GM19023 (cell line): ENCODE measurements around the gene COL17A1.

Experiments used
- ATAC-seq: cut with Tn5 transposase; IDR thresholded peaks from one replicate; pipeline ENCODE4 v1.9.1; 2021; ENCODE audit warnings: mild to moderate bottlenecking, moderate library complexity; ENCODE audit not compliant: unreplicated experiment

Gene COL17A1

DNA sequence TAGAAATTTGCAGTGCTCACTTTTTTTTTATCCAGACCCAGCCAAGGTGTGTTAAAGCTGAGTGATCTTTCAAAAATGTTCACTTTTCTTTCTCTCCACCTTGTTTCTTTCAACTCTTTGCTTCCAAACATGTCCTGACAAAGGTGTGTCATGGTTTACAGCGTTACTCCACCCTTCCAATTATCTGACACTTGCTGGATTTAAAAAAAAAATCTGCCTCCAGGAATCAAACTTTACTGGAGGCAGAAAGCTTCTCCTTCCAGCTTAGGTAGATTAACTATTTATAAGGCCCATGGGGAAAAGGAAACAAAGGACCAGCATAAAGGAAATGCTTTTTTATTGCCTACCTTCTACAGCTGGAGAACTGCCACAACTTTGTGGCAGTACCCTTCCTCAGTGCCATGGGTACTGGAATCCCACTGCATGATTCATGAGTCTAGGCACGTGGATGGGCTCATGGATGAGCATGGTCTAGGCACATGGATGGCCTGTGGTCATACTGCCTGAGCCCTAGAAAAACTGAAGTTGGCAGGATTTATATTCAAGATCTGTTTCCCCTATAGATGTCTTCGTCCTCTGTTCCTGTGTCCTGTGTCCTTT, at the start of gene COL17A1:
COL17A1 (minus strand) TSS at position 80 of the 600 bp plus-strand sequence. CDS start 5,207 bp downstream, outside the sequence.
- no peak for ATAC-seq

- no peak for ATAC-seq
Measured at GRCh38 chr10:104130041-104130440, 44.4 kb upstream of the COL17A1 start.

GRCh38 chr10:104128214-104128613, 42.5 kb upstream of the COL17A1 start:
- no peak for ATAC-seq

DNA sequence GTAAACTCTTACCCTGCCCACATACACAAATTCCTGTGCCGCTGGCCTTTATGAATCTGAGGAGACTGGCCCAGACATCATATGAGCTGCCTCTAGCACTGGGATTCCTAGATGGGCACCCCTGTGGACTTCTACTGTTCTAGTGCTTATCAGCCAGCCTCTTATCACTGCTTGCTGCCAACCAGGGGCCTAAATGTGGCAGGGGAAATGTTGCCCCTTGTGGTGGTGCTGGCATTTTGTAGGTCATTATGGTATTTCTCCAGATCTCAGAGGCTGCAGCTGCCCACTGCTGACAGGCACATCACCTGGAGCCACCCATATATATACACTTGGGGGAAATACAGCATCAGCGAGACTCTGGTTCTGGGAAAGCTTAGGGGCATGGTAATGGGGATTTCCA, 41.7 kb upstream of the COL17A1 start:
- ATAC-seq, result no peak

DNA sequence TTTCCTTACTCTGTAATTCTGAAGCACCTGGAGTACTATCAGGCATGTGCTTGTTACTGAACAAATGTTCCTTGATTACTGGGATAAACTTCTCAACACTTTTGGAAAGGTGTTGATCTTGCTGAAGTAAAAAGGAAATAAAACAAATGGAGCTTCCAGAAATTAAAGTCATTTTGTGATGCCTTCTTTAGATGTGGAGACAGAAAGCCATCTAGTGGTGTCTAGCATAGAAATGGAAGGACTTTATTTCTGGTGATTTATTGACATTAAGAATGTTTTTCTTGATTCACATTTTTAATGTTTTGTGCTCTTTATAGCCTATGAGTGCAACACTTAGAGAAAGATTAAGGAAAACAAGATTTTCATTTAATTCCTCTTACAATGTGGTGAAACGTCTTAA, 37.7 kb upstream of the COL17A1 start:
- ATAC-seq, result no peak

DNA sequence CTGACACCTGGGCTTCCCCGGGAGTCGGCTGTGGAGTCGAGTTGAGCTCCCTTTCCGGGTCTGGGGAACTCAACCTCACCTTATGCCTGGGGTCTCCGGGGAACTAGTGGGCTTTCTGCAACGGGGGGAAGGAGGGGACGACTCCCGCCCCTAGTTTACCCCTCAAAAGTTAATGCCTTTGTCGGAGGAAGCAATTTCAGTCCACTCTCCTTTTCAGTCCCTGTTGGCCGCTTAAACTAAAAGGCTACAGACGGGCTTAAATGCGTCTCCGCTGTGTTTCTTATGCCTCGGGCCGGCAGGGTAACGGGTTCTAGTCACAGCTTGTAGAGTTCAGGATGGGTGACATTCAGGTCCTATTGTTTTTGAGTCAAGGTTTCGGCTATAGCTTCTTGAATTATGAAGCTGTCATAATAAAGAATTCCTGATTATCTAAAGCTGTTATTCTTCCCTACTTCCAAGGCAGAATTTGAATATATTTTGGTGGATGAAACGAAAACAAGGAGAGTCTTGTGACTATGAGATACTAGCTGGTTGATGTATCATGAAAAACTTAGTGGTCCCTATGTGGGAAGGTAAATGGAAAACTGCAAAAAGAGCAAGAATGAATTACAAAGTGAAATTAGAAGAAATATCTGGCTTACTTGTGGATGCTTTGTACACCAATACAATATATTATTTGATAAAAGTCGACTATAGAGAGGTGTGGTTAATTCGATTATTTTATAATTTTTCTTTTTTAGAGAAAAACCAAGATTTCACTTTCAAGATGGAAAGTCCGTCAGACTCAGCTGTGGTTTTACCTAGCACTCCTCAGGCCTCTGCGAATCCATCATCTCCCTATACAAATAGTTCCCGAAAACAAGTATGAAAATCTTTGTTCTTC, 36.8 kb upstream of the COL17A1 start:
- peak; percentile 0 for ATAC-seq

DNA sequence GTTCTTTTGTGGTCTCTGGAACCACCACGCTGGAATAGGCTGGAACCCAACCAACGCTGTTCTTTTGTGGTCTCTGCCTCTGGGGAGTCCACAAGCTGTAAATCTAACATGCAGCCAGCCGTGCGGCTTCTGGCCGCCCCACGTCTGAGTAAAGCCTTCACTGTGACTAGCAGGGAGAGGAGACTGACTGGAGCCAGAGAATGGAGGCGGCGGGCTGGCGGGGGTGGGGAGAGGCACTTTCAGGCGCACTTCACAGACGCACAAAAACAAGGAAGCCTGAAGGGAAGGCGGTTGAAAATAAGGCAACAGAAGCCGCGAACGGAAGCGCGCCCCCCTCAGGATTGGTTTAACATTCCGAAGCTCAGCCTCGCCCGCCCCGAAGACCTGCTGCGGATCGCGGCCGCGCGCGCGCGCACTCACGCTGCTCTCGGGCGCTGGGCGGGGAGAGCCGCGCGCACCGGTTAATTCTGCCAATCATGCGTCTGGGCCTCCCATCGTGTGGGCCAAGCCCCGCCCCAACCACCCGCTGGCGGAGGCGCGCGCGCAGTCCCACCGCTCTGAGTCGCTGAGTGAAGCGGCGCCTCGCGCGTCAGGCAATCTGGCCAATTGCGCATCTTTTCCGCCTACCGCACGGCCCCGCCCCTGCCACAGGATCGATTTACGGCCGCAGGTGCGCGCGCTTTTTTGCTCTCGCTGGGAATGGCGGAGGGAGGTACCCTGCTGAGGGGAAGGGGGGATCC, 36.0 kb upstream of the COL17A1 start, which contains the start of gene SFR1:
SFR1 (plus strand) TSS at position 687 of the 740 bp plus-strand sequence; CDS start at position 700, 13 bp downstream.
- peak; percentile 92 for ATAC-seq

- ATAC-seq, result no peak
Measured at GRCh38 chr10:104120903-104121484, 35.3 kb upstream of the COL17A1 start.

GRCh38 chr10:104120512-104120902, 34.8 kb upstream of the COL17A1 start:
- ATAC-seq, result no peak

DNA sequence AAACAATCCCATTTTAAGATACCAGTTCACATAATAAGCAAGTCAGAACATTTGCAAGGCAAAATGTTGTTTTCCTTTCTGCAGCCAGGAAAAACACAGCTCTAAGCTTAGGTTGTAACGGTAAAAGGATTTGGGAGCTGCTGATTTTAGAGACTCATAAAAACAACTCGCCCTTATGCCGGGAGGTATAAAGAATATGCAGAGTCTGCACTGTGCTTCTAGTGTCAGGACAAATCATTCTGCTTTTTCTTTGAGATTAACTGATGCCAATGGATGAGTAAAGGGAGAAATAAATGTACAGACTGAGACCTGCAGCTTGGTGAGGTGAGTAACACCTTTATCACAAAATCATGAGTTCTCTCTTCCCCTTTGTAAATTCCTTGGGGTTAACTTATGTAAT, 34.3 kb upstream of the COL17A1 start:
- no peak for ATAC-seq

GRCh38 chr10:104117839-104118323, 32.2 kb upstream of the COL17A1 start:
- ATAC-seq, result no peak

DNA sequence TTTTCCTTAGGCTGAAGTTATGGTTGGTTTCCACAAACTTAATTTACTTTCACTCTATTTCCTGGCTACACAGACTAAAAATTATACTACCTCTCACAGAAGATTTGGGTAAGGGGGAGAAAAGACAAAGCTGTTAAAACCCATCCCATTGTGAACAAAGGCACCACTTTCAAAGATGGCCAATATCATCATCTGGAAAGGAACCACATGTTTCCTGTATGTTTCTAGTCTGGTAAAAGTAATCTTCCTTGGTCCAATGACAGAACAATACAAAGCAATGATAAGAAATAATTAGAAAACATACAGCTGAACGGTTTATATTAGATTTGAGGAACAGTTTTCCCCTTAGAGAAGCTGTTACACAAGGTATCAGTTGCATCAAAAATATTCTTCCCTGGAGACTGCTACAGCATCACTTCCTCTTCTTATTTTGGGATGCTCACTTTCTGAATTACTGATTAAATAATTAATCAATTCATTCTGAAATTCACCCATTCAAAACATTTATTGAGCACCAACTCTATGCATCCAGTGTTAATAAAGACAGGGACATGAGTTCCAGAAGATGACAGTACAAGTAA, 27.8 kb upstream of the COL17A1 start:
- ATAC-seq, result no peak

DNA sequence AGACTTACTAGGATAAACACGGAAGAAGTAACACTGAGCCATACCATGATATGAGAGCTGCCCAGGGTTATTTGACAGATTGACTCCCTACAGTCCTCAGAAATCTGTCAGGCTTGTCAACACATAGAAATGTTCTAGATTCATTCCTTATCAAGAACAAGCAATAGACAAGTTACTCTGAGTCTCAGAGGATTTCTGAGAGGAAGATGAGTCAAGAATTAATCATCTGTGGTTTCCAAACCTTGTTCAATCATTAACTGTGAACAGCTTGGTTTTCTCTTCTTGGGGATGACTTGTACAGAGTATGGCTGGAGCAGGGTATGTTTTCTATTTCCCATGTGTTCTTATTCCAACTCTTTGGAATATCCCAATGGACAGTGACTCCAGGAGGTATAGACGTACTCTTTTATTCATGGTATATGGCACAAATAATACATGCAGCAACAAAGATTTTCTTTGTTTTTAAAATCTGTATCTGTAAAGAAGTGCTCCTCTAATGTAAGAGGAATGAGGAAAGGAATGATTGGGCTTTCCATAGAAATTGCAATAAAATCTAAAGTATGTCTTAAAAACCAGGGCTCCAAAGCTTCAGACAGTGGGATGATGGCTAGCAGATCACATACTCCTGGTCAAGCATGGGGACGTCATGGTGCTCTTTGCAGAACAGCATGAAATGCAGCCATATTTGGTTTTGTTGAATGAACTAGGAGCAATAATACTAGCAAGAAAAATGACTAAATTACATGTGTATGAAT, 24.4 kb upstream of the COL17A1 start:
- peak; percentile 78 for ATAC-seq

GRCh38 chr10:104104926-104105325, 19.2 kb upstream of the COL17A1 start:
- ATAC-seq, result no peak

GRCh38 chr10:104104418-104104817, 18.7 kb upstream of the COL17A1 start:
- no peak for ATAC-seq

DNA sequence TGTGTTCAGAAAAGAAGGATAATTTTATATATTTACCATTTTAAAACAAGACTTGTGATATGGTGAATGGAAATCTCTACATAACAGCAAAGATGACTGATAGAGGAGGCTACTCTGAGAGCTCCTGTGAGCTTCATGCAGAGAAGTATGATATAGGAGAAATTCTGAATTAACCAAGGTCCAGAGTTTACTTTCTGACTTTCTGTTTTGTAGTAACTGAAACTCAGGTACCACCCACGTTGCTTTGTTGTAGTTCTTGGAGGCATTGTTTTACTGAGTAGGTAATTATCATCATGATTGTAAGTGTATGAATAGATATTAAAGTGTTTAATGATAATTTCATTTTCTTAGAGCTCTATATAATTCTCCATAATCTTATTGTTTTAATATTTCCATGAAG, 18.3 kb upstream of the COL17A1 start:
- peak; percentile 71 for ATAC-seq

DNA sequence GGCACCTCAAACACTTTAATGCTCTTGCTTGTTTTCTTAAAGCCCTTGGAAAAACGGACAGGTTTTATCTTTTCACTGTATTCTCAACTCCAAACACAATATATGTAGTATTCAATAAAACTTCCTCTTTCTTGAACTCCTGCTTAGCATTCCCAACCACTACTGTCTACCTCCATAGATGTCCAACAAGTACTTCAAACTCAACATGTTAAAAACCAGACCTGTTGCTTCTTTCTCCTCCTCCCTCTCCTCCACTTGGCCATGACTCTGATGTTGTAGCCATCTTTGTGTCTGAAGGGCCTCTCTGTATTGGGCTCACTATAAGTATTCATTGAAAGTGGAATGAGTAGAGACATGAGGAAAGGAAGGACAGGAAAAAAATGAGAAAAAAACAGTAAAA, 16.2 kb upstream of the COL17A1 start:
- no peak for ATAC-seq

DNA sequence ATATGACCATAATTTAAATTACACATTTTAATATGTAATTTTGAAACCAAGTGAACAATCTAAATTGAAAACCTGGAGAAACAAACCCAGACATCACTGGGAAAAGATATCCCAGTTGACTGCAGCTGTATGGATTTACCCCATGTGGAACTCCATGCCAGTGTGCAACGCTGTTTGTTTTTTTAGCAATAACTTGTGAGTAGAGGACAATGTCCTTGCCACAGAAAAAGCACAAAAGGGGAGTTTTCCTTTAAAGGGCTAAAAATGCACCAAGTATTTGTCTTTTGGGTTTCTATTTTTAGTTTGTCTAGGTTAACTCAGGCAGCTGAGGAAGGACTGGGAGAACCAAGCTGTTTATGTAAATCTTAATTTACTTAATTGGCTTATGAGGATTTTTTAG, 15.1 kb upstream of the COL17A1 start:
- ATAC-seq, result no peak

DNA sequence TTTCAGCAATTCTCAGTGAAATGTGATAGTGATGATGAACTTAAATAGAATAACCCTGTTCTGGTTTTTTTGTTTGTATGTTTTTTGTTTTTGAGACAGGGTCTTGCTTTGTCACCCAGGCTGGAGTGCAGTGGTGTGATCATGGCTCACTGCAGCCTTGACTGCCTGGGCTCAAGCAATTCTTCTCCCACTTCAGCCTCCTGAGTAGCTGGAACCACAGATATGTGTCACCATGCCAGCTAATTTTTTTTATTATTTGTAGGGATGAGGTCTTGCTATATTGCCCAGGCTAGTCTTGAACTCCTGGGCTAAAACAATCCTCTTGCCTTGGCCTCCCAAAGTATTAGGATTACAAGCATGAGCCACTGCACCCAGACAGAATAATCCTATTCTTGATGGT, 14.3 kb upstream of the COL17A1 start:
- no peak for ATAC-seq

DNA sequence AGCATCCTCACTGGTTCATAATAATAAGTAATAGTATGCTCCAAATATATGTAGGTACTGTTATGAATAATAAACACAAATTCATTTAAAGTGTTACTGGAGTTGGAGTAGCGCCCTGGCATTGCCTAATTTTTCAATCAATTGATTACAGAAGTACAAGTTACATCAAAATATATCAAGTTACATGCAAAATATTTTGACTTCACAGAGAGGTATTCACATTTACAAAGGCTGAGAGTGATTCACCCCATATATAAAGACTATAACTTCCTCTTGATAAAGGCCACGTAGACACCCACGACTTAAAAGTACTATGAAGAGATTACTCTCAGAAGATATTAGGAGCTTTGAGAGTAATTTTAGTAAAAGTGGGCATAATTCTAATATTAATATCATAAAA, 13.6 kb upstream of the COL17A1 start:
- ATAC-seq, result no peak
